HUES64 (cell line): ENCODE results near the gene AP1G2.
A peak's percentile ranks its signal among the peaks of the same experiment; 100 is the strongest.

Experiments
- H3K27ac ChIP-seq: 2 replicates; pipeline ENCODE4 v1.7.0; 2013; ENCODE audit warnings: low read depth, low read length, inconsistent platforms
- H3K27me3 ChIP-seq: 2 replicates; pipeline ENCODE4 v1.6.1; 2013; ENCODE audit warnings: mild to moderate bottlenecking, low read length; ENCODE audit not compliant: insufficient read depth
- H3K36me3 ChIP-seq: 2 replicates; pipeline ENCODE4 v1.6.1; 2013; ENCODE audit warnings: mild to moderate bottlenecking, low read length; ENCODE audit not compliant: insufficient read depth
- H3K4me1 ChIP-seq: 2 replicates; pipeline ENCODE4 v1.6.1; 2013; ENCODE audit warnings: mild to moderate bottlenecking, low read length, moderate library complexity; ENCODE audit not compliant: insufficient read depth
- H3K4me3 ChIP-seq: 2 replicates; pipeline ENCODE4 v1.5.1; 2013; ENCODE audit warnings: mild to moderate bottlenecking, low read length, moderate library complexity
- H3K9ac ChIP-seq: 2 replicates; pipeline ENCODE4 v1.6.1; 2013; ENCODE audit warnings: mild to moderate bottlenecking, low read depth, low read length
- H3K9me3 ChIP-seq: 2 replicates; pipeline ENCODE4 v1.6.1; 2013; ENCODE audit warnings: low read depth, low read length; ENCODE audit not compliant: insufficient read depth
- WGBS: fragments of 150-250, 120-280 bp; methylation state at CpG from one replicate; pipeline ENCODE4 v1.1.7; 2013; ENCODE audit warnings: missing lambda C conversion rate; 5-methylcytosine and 5-hydroxymethylcytosine counted together

Gene AP1G2

GRCh38 chr14:23568600-23569331 lies 1.2 kb upstream of the AP1G2 start:
- Histone ChIP-seq H3K9ac (no peak overlapping the region), H3K4me3 (no peak overlapping the region), H3K27ac (no peak overlapping the region), H3K9me3 (no peaks in the 10 kb centered on the region), H3K4me1 (peaks cover 29% of the 10 kb centered on the region), H3K36me3 (peaks cover 23% of the 10 kb centered on the region), H3K27me3 (no peaks in the 10 kb centered on the region)
- whole genome bisulfite sequencing, result 35% methylated on average over 3 of the region's 6 CpGs

- Histone ChIP-seq H3K27ac (no peak overlapping the region), H3K4me3 (peak overlapping the region; percentile 84), H3K9me3 (no peaks in the 10 kb centered on the region), H3K27me3 (no peaks in the 10 kb centered on the region), H3K36me3 (peaks cover 28% of the 10 kb centered on the region), H3K4me1 (peaks cover 28% of the 10 kb centered on the region), H3K9ac (no peak overlapping the region)
- 71% methylated on average over 1 of the region's 2 CpGs for WGBS
Observed at GRCh38 chr14:23568021-23568599, 519 bp upstream of the AP1G2 start.

GRCh38 chr14:23566778-23567185 lies 809 bp downstream of the AP1G2 start:
- Histone ChIP-seq H3K36me3 (peaks cover 40% of the 10 kb centered on the region), H3K27ac (peak overlapping the region; percentile 37; the same call in 1 of the 2 replicates), H3K27me3 (no peaks in the 10 kb centered on the region), H3K4me3 (peak overlapping the region; percentile 84), H3K9me3 (no peaks in the 10 kb centered on the region), H3K9ac (peak overlapping the region; percentile 72), H3K4me1 (peaks cover 23% of the 10 kb centered on the region)
- WGBS, result 34% methylated on average over 5 of the region's 5 CpGs

- Histone ChIP-seq H3K9me3 (no peaks in the 10 kb centered on the region), H3K4me1 (peaks cover 23% of the 10 kb centered on the region), H3K4me3 (peak overlapping the region; percentile 84), H3K36me3 (peaks cover 45% of the 10 kb centered on the region), H3K27me3 (no peaks in the 10 kb centered on the region), H3K9ac (peak overlapping the region; percentile 72; the same call in 1 of the 2 replicates), H3K27ac (no peak overlapping the region)
- WGBS, result 95% methylated on average over 10 of the region's 10 CpGs
Observed at GRCh38 chr14:23566112-23566777, 1.3 kb downstream of the AP1G2 start.

GRCh38 chr14:23565626-23566025 lies 2.0 kb downstream of the AP1G2 start:
- H3K4me3 ChIP-seq, result no peak overlapping the region
- no peaks in the 10 kb centered on the region for H3K27me3 ChIP-seq
- H3K27ac ChIP-seq, result no peak overlapping the region
- peaks cover 52% of the 10 kb centered on the region for H3K36me3 ChIP-seq
- H3K9ac ChIP-seq, result no peak overlapping the region
- no peaks in the 10 kb centered on the region for H3K9me3 ChIP-seq
- H3K4me1 ChIP-seq, result peaks cover 23% of the 10 kb centered on the region
- 92% methylated on average over 11 of the region's 11 CpGs for WGBS

- no peaks in the 10 kb centered on the region for H3K27me3 ChIP-seq
- H3K36me3 ChIP-seq, result peaks cover 59% of the 10 kb centered on the region
- H3K4me1 ChIP-seq, result peaks cover 23% of the 10 kb centered on the region
- H3K9me3 ChIP-seq, result no peaks in the 10 kb centered on the region
- no peak overlapping the region for H3K4me3 ChIP-seq
- H3K27ac ChIP-seq, result no peak overlapping the region
- WGBS, result 94% methylated on average over 6 of the region's 7 CpGs
- H3K9ac ChIP-seq, result no peak overlapping the region
Observed at GRCh38 chr14:23564876-23565275, 2.7 kb downstream of the AP1G2 start.

- 92% methylated on average over 13 of the region's 13 CpGs for WGBS
- Histone ChIP-seq H3K27ac (no peak overlapping the region), H3K9ac (no peak overlapping the region), H3K36me3 (peaks cover 64% of the 10 kb centered on the region), H3K4me1 (peaks cover 19% of the 10 kb centered on the region), H3K4me3 (no peak overlapping the region), H3K9me3 (no peaks in the 10 kb centered on the region), H3K27me3 (no peaks in the 10 kb centered on the region)
Observed at GRCh38 chr14:23564181-23564812, 3.3 kb downstream of the AP1G2 start.

- Histone ChIP-seq H3K4me3 (no peak overlapping the region), H3K36me3 (peaks cover 71% of the 10 kb centered on the region), H3K9me3 (no peaks in the 10 kb centered on the region), H3K27me3 (no peaks in the 10 kb centered on the region), H3K27ac (no peak overlapping the region), H3K9ac (no peak overlapping the region), H3K4me1 (peaks cover 13% of the 10 kb centered on the region)
- WGBS, result 95% methylated on average over 14 of the region's 14 CpGs
Observed at GRCh38 chr14:23563473-23564180, 4.0 kb downstream of the AP1G2 start.

- Histone ChIP-seq H3K4me3 (no peak overlapping the region), H3K9me3 (no peaks in the 10 kb centered on the region), H3K27me3 (no peaks in the 10 kb centered on the region), H3K27ac (no peak overlapping the region), H3K4me1 (peaks cover 7% of the 10 kb centered on the region), H3K9ac (no peak overlapping the region), H3K36me3 (peaks cover 78% of the 10 kb centered on the region)
- 98% methylated on average over 2 of the region's 2 CpGs for WGBS
Observed at GRCh38 chr14:23562822-23563472, 4.6 kb downstream of the AP1G2 start.
